IPS-11a (cell line): ENCODE results near the gene ATG7.
"Not testable (repeated sequence)": the region's sequence is repeated elsewhere in the genome, so short reads cannot be mapped to it uniquely, and the experiment has no call there.

Experiments
- H3K4me3 ChIP-seq: one replicate; pipeline ENCODE4 v1.5.1; 2013; ENCODE audit warnings: low read depth, low read length, control low read depth

Gene ATG7

GRCh38 chr3:11423868-11424267 is 151.7 kb downstream of the ATG7 start:
- H3K4me3 ChIP-seq = no peak overlapping the region

- H3K4me3 ChIP-seq = no peak overlapping the region
These were observed 152.1 kb downstream of the ATG7 start for GRCh38 chr3:11424277-11424676.

GRCh38 chr3:11430207-11430606 is 158.0 kb downstream of the ATG7 start:
- no peak overlapping the region for H3K4me3 ChIP-seq

GRCh38 chr3:11430624-11431023 is 158.4 kb downstream of the ATG7 start:
- H3K4me3 ChIP-seq = no peak overlapping the region

- H3K4me3 ChIP-seq = no peak overlapping the region
These were observed 159.1 kb downstream of the ATG7 start for GRCh38 chr3:11431319-11431718.

- no peak overlapping the region for H3K4me3 ChIP-seq
These were observed 161.9 kb downstream of the ATG7 start for GRCh38 chr3:11434017-11434526.

- no peak overlapping the region for H3K4me3 ChIP-seq
These were observed 162.4 kb downstream of the ATG7 start for GRCh38 chr3:11434563-11435096.

- no peak overlapping the region for H3K4me3 ChIP-seq
These were observed 163.4 kb downstream of the ATG7 start for GRCh38 chr3:11435440-11436165.

GRCh38 chr3:11436775-11437174 is 164.6 kb downstream of the ATG7 start:
- no peak overlapping the region for H3K4me3 ChIP-seq

GRCh38 chr3:11437506-11437905 is 165.3 kb downstream of the ATG7 start:
- H3K4me3 ChIP-seq = no peak overlapping the region

GRCh38 chr3:11438646-11439045 is 166.4 kb downstream of the ATG7 start:
- no peak overlapping the region for H3K4me3 ChIP-seq

- not testable (repeated sequence) for H3K4me3 ChIP-seq
These were observed 169.1 kb downstream of the ATG7 start for GRCh38 chr3:11441346-11441745.

- H3K4me3 ChIP-seq = no peak overlapping the region
These were observed 172.2 kb downstream of the ATG7 start for GRCh38 chr3:11444404-11444803.

- not testable (repeated sequence) for H3K4me3 ChIP-seq
These were observed 173.0 kb downstream of the ATG7 start for GRCh38 chr3:11445193-11445592.

- H3K4me3 ChIP-seq = no peak overlapping the region
These were observed 173.7 kb downstream of the ATG7 start for GRCh38 chr3:11445883-11446282.

GRCh38 chr3:11447584-11448200 is 175.5 kb downstream of the ATG7 start:
- no peak overlapping the region for H3K4me3 ChIP-seq

- H3K4me3 ChIP-seq = no peak overlapping the region
These were observed 177.8 kb downstream of the ATG7 start for GRCh38 chr3:11450015-11450414.

GRCh38 chr3:11452312-11452711 is 180.1 kb downstream of the ATG7 start:
- H3K4me3 ChIP-seq = no peak overlapping the region

GRCh38 chr3:11452885-11453847 is 181.0 kb downstream of the ATG7 start:
- H3K4me3 ChIP-seq = no peak overlapping the region

- no peak overlapping the region for H3K4me3 ChIP-seq
These were observed 183.8 kb downstream of the ATG7 start for GRCh38 chr3:11455956-11456355.

GRCh38 chr3:11457135-11457534 is 184.9 kb downstream of the ATG7 start:
- no peak overlapping the region for H3K4me3 ChIP-seq
